GM03348 (cell line): Measurements from ENCODE around the gene COL4A2.
A peak's percentile ranks its signal among the peaks of the same experiment; 100 is the strongest.

Source experiments
- DNase-seq: peaks from one replicate; pipeline ENCODE4 v3.0.0; 2012; ENCODE audit warnings: low spot score

Gene COL4A2

GRCh38 chr13:110290826-110291225 is 16.3 kb upstream of the COL4A2 start:
- no peak for DNase-seq

- DNase-seq = no peak
These were observed 15.8 kb upstream of the COL4A2 start for GRCh38 chr13:110291286-110291685.

- DNase-seq = no peak
These were observed 14.0 kb upstream of the COL4A2 start for GRCh38 chr13:110293037-110293436.

- no peak for DNase-seq
These were observed 13.4 kb upstream of the COL4A2 start for GRCh38 chr13:110293649-110294048.

DNA sequence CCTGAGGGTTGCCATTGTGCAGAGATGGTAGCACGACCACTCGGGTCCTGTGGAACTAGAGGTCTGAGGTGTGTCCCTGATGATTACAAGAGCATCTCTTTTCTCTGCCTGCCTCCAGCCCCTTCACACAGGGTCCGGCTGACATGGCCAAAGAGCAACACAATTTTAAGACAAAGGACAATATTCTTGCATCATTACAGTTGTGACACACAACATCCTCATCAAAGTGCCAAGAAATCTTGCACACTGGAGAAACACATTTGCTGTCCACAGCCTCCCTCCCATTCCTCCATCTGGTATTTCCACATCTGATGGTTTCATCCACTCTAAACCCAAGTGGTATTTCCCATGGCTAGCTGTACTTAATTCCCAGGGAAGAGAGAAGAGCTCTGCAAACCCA is 12.9 kb upstream of the COL4A2 start:
- peak; percentile 81 for DNase-seq

DNA sequence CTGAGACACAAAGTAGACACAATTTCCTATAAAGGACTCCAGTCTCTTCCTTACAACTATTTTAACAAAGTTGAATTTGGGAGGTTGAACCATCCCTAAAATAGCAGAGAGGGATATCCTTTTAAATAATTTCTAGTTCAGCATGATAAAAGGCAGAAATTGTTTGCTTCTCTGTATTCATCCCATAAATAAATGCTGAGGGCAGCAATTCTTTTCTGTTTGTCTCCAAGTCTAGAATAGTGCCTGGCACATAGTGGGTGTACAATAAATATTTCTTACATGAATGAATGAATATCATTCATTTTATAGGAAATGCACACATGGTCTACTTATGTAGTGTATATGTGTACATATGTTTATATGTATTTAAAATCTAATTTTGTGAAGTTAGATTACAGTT is 12.5 kb upstream of the COL4A2 start:
- DNase-seq = no peak

DNA sequence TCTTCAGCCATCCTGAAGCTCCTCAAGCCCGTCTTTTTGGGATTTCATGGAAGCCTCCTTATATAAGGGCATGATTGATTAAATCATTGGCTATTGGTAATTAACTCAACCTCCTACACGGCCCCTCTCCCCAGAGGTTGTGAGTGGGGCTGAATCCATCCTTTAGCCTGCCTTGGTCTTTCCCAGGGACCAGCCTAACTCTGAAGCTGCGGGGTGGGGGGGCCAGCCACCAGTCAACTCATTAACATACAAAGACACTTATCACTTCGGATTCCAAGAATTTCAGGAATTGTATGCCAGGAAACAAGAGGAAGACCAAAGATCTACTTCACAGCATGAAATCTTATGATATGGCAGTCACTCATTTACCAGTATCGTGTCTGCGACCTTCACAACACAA is 10.1 kb upstream of the COL4A2 start:
- DNase-seq = no peak

DNA sequence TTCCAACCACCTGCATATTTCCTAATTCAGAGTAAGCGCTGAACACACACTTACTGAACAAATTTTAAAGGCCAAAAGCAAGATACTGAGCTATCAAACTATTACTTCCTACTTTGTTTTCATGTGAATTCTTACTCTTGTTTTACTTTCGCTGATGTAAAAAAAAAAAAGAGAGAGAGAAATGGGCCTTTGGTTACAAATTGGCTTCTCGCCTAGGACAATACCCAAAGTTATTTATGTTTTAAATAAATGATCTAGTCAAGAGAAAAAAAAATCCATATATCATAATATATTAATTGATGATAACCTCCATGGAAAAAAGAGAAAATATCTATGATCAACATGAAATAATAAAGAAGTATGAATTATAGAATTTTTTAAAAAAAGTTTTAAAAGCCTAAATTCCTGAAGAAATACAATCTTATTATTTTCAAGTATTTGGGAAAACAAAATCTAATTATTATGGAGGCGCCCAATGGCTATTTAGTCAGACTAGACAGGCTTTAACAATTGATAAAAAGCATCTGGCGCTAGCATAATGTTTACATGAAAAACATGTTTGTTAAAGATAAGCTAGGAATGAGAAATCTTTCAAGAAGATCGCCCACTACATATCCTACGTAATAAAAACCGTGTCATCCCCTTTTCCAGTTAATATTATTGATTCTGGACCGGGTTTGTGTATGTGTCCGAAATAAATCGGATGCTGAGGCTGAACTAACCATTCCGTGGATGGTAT is 9.1 kb upstream of the COL4A2 start:
- DNase-seq = no peak

DNA sequence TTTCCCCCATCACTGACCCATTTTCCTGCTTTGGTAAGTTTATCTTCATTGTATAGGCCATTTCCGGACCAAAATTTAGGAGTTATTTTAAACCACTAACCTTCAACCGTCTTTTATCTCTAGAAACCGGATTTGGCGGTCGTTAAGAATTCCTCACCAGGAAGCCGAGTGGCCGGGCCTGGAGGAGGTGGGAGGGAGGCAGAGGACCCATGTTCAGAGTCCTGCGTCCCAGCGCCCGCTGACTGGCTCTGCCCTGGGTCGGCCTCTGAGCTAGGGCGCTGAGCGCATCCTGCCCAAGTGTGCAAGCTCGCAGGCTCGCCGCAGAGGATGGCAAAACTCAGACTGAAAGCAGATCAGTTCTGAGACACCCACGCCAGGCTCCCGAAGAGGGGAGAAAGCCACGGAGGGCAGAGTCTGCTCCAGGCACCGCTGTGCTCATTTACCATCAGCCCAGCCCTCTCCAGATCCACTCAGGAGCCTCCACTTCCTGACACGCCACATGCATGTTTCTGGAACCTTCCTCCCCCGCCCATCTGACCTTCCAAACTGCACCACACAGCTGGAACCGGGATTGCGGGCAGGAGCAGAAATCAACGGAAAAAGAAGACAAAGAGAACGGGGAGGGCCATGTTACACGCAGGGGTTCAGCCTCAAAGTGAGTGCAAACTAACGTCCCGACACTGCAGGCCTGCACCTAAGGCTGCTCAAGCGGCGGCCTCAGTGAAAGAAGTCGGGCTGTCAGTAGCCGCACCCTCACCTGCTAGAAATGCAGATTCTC is 8.4 kb upstream of the COL4A2 start:
- DNase-seq = no peak

DNA sequence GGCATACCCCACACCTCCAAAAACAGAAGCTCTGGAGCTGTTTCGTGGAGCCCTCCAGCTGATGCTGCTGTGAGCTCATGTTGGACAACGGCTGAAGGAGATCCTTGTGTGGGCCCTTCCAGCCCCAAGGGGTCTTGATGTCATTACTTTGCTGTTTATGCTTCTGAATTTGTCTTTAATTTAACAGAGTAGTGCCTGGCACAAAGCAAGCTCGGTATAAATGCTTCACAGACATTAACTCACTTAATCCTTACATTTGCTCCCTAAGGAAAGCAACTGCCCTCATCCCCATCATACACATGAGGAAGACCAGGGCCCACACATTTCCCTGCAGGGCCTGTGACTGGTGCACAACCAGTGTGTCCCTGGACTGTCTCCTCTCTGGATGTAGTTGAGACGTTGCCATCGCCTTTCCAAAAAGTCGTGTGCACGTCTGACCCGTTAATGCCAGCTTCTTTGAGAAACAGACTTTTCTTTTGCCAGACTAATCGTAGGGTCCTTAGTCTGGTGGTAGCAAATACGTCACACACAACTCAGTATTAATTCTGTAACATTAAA is 7.7 kb upstream of the COL4A2 start:
- DNase-seq = no peak

GRCh38 chr13:110300090-110300815 is 6.8 kb upstream of the COL4A2 start:
- DNase-seq = no peak

DNA sequence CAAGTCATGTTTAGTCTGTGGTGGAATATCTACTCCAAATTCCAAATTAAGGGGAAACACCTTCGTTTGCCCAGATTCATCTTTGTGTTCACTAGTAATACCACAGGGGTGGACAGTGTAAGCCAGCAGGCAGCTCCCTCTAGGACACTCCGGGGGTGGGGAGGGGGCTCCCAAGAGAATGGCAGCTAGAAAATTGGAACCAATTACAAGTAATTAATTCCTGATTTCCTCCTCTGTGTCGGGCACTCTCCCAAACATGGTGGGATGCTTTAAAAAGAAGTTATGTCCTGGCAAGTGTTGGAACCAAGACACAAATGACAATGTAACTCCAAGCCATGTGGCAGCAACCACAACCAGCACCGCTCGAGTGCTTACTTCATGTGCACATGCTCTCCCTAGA is 6.0 kb upstream of the COL4A2 start:
- no peak for DNase-seq

GRCh38 chr13:110301606-110302553 is 5.2 kb upstream of the COL4A2 start:
- no peak for DNase-seq

DNA sequence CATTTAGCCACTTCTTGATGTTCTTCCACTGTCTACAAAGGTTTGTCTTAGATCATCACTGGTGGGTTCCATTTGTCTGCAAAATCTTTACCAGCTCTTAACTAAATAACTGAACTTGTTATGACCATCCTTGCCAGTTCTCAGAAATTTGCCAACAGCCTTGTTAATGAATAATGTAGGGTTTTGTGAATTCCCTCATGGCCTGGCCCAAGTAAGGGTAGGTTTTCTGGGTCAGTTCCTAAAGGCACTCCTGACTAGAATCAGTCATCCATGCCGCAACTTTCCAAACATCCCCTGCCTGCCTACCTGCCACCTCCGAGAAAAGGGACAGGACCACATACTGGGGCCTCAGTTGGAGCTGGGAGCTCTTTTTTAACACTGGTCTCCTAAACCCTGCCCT is 4.1 kb upstream of the COL4A2 start:
- DNase-seq = no peak

DNA sequence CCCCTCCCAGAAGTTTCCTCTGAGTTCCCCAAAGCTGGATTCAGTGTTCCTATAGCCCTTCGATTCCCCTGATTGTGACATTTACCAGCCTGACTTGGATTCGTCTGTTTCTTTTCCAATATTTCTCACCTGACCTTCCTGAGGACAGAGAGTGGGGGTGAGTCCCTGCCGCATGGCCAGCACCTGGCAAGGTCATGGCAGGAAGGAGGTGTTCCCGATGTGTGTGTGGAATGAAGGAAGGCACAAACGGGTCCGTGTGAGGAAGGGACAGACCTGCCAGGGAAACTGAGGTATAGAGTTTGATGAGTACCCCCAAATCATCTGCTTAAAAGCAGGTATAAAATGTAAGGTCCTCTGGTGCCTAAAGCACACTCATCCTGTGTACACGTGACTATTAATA is 3.4 kb upstream of the COL4A2 start:
- DNase-seq = no peak

DNA sequence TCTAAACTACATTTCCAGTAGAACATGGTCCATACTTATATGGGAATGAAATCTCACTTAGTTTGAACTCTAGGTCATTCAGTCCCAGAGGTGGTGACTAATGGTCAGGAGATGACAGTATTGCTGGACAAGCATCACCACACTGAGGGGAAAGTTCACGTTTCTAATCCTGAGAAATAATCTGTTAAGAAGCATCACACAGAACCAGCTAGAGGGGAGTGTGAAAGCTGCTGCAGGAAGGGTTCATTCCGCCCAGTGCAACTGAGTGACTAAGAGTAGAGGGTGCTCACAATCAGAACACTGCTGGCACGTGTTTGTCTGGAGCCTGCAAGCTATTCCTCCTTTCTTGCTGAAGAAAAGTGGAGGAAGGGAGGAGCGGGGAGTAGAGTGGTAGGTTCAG is 2.8 kb upstream of the COL4A2 start:
- DNase-seq = no peak

DNA sequence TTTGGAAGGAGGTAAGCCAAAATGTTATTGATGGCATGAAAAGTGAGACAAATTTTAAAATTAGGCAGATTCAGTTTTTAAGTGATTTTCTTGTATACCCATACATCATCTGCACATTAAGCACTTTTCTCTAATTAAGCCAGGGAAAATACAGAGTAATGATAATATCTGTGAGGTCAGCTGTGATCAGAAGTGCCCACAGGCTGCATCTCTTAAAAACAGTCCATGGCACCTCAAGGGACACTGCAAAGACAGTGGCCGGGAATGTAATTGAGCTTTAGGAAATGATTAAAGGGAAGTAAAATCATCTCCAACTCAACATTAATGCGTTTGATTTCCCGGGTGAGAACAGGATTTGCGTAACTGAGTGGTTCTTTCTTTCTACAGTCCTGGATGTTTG is 2.1 kb upstream of the COL4A2 start:
- no peak for DNase-seq

GRCh38 chr13:110305544-110305943 is 1.5 kb upstream of the COL4A2 start:
- DNase-seq = no peak

DNA sequence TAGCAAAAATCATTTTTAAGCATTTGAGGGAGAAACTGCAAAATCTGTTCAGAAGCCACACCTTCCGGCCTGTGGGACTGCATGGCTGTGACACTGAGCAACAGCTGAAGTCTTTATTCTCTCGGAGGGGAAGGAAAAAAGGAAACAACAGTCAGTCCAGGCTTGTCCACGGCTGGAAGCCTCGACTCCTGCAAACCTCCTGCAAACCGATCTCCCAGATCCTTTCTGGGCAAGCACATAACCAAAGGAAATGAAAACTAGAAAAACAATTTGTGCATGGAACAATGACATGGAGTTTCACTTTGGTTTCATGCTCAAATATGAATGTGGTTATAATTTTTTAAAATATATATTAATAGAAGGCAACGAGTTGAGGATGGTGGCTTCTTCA is 1.1 kb upstream of the COL4A2 start:
- DNase-seq = peak; percentile 29

DNA sequence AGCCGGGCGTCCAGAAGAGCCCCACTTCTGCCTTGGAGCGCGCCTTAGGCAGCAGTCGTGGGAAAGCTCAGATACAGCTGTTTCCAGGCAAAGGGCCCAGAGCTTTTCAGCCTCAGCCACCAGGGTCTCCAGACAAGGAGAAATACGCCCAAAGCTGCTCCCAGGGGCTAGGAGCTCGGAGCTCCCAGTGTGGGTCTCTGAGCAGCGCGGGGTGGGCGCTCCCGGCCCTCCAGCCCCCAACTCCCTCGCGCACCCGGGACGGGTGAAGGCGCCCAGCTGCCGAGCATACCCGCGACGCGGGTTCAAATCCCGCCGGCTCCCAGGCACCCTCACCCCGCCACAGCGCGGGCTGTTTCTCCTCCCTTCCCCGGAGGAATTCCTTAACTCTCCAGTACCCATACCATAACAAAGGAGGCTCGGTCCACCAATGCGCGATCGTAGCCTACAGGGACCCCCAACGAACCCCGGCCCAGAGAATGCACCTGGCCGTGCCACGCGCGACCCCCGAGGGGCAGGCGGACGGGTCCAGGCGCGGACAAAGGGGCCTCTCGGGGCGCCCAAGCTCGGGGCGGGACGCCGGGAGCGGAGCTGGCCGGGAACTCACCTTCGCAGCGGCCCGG is 634 bp upstream of the COL4A2 start:
- peak; percentile 38 for DNase-seq
